Astrocyte (in vitro differentiated cells and primary cell): ENCODE measurements around the gene CILP. TPM values are rescaled to one million over a fixed set of nuclear protein-coding genes. Genes with fewer than 3 reads are reported as not detected.

Experiments used
- DNase-seq: peaks from one replicate; pipeline ENCODE4 v3.0.0-alpha.2; 2010; ENCODE audit warnings: low read depth
- FAIRE-seq: peaks from 2 replicates; lab custom pipeline; 2011; peaks lifted over from hg19 to GRCh38; lab: Jason Lieb, UNC
- H2AFZ ChIP-seq: 2 replicates; pipeline ENCODE4 v1.6.0; 2012; ENCODE audit warnings: low read depth, low read length, inconsistent platforms
- H3K27ac ChIP-seq: 2 replicates; pipeline ENCODE4 v1.5.1; 2011; ENCODE audit warnings: low read depth, low read length, inconsistent platforms
- H3K27me3 ChIP-seq: 2 replicates; pipeline ENCODE4 v1.6.0; 2011; ENCODE audit warnings: low read length, inconsistent platforms; ENCODE audit not compliant: insufficient read depth
- H3K36me3 ChIP-seq: 2 replicates; pipeline ENCODE4 v1.5.1; 2011; ENCODE audit warnings: low read length, inconsistent platforms; ENCODE audit not compliant: insufficient read depth
- H3K4me1 ChIP-seq: 2 replicates; pipeline ENCODE4 v1.5.1; 2011; ENCODE audit warnings: low read length, inconsistent platforms; ENCODE audit not compliant: insufficient read depth
- H3K4me2 ChIP-seq: 2 replicates; pipeline ENCODE4 v1.6.0; 2012; ENCODE audit warnings: low read length, inconsistent platforms
- H3K4me3 ChIP-seq: 2 replicates; pipeline ENCODE4 v1.5.1; 2011; ENCODE audit warnings: low read depth, mild to moderate bottlenecking, low read length, inconsistent platforms; ENCODE audit not compliant: insufficient read depth
- H3K79me2 ChIP-seq: 2 replicates; pipeline ENCODE4 v1.6.0; 2012; ENCODE audit warnings: mild to moderate bottlenecking, low read length, inconsistent platforms; ENCODE audit not compliant: insufficient read depth
- H3K9ac ChIP-seq: 2 replicates; pipeline ENCODE4 v1.6.0; 2012; ENCODE audit warnings: mild to moderate bottlenecking, low read length, inconsistent platforms
- H3K9me3 ChIP-seq: 2 replicates; pipeline ENCODE4 v1.5.1; 2012; ENCODE audit warnings: low read depth, mild to moderate bottlenecking, low read length, inconsistent platforms; ENCODE audit not compliant: insufficient read depth
- H4K20me1 ChIP-seq: 2 replicates; pipeline ENCODE4 v1.6.0; 2012; ENCODE audit warnings: low read length, inconsistent platforms; ENCODE audit not compliant: insufficient read depth
- H3K27ac Mint-ChIP-seq: one replicate; pipeline ENCODE4 v1.8.0; 2021; ENCODE audit warnings: mild to moderate bottlenecking, mixed read lengths; ENCODE audit not compliant: unreplicated experiment
- H3K27me3 Mint-ChIP-seq: one replicate; pipeline ENCODE4 v1.8.0; 2021; ENCODE audit warnings: low read depth, mixed read lengths; ENCODE audit not compliant: unreplicated experiment
- H3K36me3 Mint-ChIP-seq: one replicate; pipeline ENCODE4 v1.8.0; 2021; ENCODE audit warnings: low read depth, mixed read lengths; ENCODE audit not compliant: unreplicated experiment
- H3K4me1 Mint-ChIP-seq: one replicate; pipeline ENCODE4 v1.8.0; 2021; ENCODE audit warnings: low read depth, mixed read lengths; ENCODE audit not compliant: unreplicated experiment
- H3K4me3 Mint-ChIP-seq: one replicate; pipeline ENCODE4 v1.8.0; 2021; ENCODE audit warnings: mild to moderate bottlenecking, moderate library complexity, mixed read lengths; ENCODE audit not compliant: unreplicated experiment
- H3K9me3 Mint-ChIP-seq: one replicate; pipeline ENCODE4 v1.8.0; 2021; ENCODE audit warnings: mild to moderate bottlenecking, mixed read lengths; ENCODE audit not compliant: unreplicated experiment
- EZH2 ChIP-seq: IDR thresholded peaks from 2 replicates; pipeline ENCODE4 v1.6.1; 2012; ENCODE audit warnings: mild to moderate bottlenecking, low read length, inconsistent platforms; ENCODE audit not compliant: insufficient read depth
- total RNA-seq: library from RNA; stranded (reverse); gene quantifications from 2 replicates; pipeline ENCODE4 v1.2.1, GENCODE V29; 2021
- TF ChIP-seq, protein P1 (sequence below): IDR thresholded peaks from 2 replicates; pipeline ENCODE4 v1.5.1; 2011; ENCODE audit warnings: low read depth, mild to moderate bottlenecking, inconsistent platforms, low read length, moderate library complexity; ENCODE audit not compliant: insufficient read depth

The CILP gene
- total RNA-seq, 1 donor from 2014 or later: 1.1 TPM

DNA sequence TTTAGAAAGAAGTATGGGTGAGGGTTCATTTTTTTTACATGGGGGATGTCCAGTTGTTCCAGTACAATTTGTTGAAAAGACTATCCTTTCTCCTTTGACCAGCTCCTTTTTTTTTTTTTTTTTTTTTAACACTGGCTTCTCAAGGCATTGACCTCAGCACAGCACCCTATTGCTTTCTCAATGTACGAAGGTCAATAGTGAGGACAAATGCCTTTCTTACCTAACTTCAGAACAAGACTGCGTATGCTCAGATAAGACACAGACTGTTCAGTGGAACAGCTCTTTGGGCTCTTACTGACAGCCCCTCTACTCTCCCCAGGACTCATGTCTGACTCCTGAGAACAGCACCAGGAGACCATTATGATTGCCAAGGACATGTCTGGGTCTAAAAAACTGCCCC, 10.4 kb upstream of the CILP start:
- Histone ChIP-seq H3K4me1 (no peaks in the 10 kb centered on the region), H3K9me3 (no peaks in the 10 kb centered on the region), H3K27me3 (peaks cover 2% of the 10 kb centered on the region), H3K9ac (no peak overlapping the region), H4K20me1 (no peaks in the 10 kb centered on the region), H3K79me2 (no peaks in the 10 kb centered on the region), H2AFZ (no peak overlapping the region), H3K27ac (no peak overlapping the region), H3K36me3 (no peaks in the 10 kb centered on the region), H3K4me2 (no peak overlapping the region), H3K4me3 (no peak overlapping the region)
- Mint-ChIP-seq H3K27ac (no peak overlapping the region), H3K27me3 (peaks cover 11% of the 10 kb centered on the region), H3K36me3 (no peaks in the 10 kb centered on the region), H3K9me3 (no peaks in the 10 kb centered on the region), H3K4me3 (no peak overlapping the region), H3K4me1 (no peaks in the 10 kb centered on the region)
- no peak for FAIRE-seq
- DNase-seq: no peak
- TF ChIP-seq EZH2: no peak
- TF ChIP-seq, protein P1, sequence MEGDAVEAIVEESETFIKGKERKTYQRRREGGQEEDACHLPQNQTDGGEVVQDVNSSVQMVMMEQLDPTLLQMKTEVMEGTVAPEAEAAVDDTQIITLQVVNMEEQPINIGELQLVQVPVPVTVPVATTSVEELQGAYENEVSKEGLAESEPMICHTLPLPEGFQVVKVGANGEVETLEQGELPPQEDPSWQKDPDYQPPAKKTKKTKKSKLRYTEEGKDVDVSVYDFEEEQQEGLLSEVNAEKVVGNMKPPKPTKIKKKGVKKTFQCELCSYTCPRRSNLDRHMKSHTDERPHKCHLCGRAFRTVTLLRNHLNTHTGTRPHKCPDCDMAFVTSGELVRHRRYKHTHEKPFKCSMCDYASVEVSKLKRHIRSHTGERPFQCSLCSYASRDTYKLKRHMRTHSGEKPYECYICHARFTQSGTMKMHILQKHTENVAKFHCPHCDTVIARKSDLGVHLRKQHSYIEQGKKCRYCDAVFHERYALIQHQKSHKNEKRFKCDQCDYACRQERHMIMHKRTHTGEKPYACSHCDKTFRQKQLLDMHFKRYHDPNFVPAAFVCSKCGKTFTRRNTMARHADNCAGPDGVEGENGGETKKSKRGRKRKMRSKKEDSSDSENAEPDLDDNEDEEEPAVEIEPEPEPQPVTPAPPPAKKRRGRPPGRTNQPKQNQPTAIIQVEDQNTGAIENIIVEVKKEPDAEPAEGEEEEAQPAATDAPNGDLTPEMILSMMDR: no peak

- no peaks in the 10 kb centered on the region for H3K36me3 ChIP-seq
- H2AFZ ChIP-seq: no peak overlapping the region
- no peak overlapping the region for H3K27ac ChIP-seq
- no peaks in the 10 kb centered on the region for H3K27me3 ChIP-seq
- TF ChIP-seq, protein P1: no peak
- no peak for TF ChIP-seq EZH2
- DNase-seq (no peak), FAIRE-seq (no peak)
- no peak overlapping the region for H3K9ac ChIP-seq
- H3K79me2 ChIP-seq: no peaks in the 10 kb centered on the region
- Mint-ChIP-seq H3K36me3 (no peaks in the 10 kb centered on the region), H3K27ac (no peak overlapping the region), H3K4me3 (no peak overlapping the region), H3K27me3 (peaks cover 12% of the 10 kb centered on the region), H3K4me1 (no peaks in the 10 kb centered on the region), H3K9me3 (no peaks in the 10 kb centered on the region)
- no peaks in the 10 kb centered on the region for H3K4me1 ChIP-seq
- H4K20me1 ChIP-seq: no peaks in the 10 kb centered on the region
- no peaks in the 10 kb centered on the region for H3K9me3 ChIP-seq
- no peak overlapping the region for H3K4me2 ChIP-seq
- no peak overlapping the region for H3K4me3 ChIP-seq
Measured at GRCh38 chr15:65219137-65219536, 7.9 kb upstream of the CILP start.

DNA sequence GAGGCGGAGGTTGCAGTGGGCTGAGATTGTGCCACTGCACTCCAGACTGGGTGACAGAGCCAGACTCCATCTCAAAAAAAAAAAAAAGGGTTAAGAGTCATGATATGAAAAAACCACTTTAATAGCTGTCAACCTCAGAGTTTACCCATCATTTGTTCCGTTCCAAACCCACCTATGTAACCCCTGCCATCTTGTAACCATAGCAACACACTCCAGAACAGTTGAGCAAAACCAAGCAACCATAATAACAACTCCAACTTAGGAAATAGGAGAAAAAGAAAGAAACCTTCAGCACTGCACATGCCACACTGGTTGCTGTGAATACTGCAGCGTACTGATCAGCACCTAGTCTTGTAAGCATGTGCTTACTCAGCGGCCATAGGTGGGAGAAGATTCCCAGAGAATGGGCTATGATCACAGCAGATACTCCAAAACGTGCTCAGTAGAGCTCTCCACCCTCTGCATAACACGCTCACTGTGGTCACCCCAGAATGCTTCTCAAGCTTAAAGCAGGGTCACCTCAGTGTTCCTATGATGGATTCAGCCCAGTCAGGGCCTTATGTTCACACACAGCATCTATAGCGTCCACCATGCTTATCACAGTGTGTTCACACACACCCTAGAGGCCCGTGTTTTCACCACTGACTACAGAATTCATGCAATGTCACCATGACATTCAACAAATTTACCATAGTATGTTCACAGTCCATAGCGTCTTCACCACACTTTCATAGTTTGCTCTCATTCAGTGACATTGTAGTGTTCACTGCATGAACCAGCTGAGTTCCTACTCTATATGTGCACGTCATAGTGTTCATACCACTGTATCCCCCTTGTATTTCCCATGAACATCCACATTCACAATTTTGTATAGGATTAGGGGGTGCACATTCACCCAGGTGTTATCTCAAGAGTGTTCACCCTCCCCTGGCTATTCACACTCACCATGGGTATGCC, 6.5 kb upstream of the CILP start:
- Histone ChIP-seq H3K4me3 (no peak overlapping the region), H3K79me2 (no peaks in the 10 kb centered on the region), H2AFZ (no peak overlapping the region), H3K27ac (no peak overlapping the region), H3K4me2 (no peak overlapping the region), H3K27me3 (no peaks in the 10 kb centered on the region), H3K36me3 (no peaks in the 10 kb centered on the region), H4K20me1 (no peaks in the 10 kb centered on the region), H3K9ac (no peak overlapping the region), H3K9me3 (no peaks in the 10 kb centered on the region), H3K4me1 (no peaks in the 10 kb centered on the region)
- no peak for DNase-seq
- Mint-ChIP-seq H3K27ac (no peak overlapping the region), H3K4me3 (no peak overlapping the region), H3K27me3 (peaks cover 14% of the 10 kb centered on the region), H3K4me1 (peaks cover 3% of the 10 kb centered on the region), H3K9me3 (peaks cover 2% of the 10 kb centered on the region), H3K36me3 (no peaks in the 10 kb centered on the region)
- no peak for FAIRE-seq
- TF ChIP-seq, protein P1: no peak
- TF ChIP-seq EZH2: no peak
